GM23338 (cell line): Measurements from ENCODE around the gene SMARCA5. TPM values are rescaled to one million over a fixed set of nuclear protein-coding genes. Genes with fewer than 3 reads are reported as not detected.

Experiments used
- ATAC-seq: fragments of 200-7000 bp; cut with Tn5 transposase; 3 replicates; pipeline ENCODE4 v1.9.1; 2020
- DNase-seq: peaks from one replicate; pipeline ENCODE4 v3.0.0-alpha.2; 2015; ENCODE audit warnings: low spot score
- H2AFZ ChIP-seq: fragments of 200-600 bp; sonication (generic); 2 replicates; pipeline ENCODE4 v1.8.0; 2016; ENCODE audit warnings: antibody characterized with exemption, mild to moderate bottlenecking, moderate library complexity
- H3F3A ChIP-seq: fragments of 200-600 bp; sonication (generic); replicated peaks from 2 replicates; pipeline ENCODE4 v1.8.0; 2017; ENCODE audit warnings: antibody characterized with exemption, mixed run types, low read depth
- H3K27ac ChIP-seq: fragments of 200-600 bp; sonication (generic); 2 replicates; pipeline ENCODE4 v1.6.1; 2016; ENCODE audit warnings: low read depth
- H3K27me3 ChIP-seq: fragments of 200-600 bp; sonication (generic); 2 replicates; pipeline ENCODE4 v1.8.0; 2016; ENCODE audit warnings: mild to moderate bottlenecking, mixed run types, moderate library complexity; ENCODE audit not compliant: insufficient read depth
- H3K36me3 ChIP-seq: fragments of 200-600 bp; sonication (generic); 2 replicates; pipeline ENCODE4 v1.8.0; 2016; ENCODE audit warnings: mild to moderate bottlenecking; ENCODE audit not compliant: insufficient read depth
- H3K4me1 ChIP-seq: fragments of 200-600 bp; sonication (generic); 2 replicates; pipeline ENCODE4 v1.8.0; 2016; ENCODE audit warnings: mild to moderate bottlenecking, moderate library complexity; ENCODE audit not compliant: insufficient read depth
- H3K4me2 ChIP-seq: fragments of 200-600 bp; sonication (generic); 2 replicates; pipeline ENCODE4 v1.7.1; 2017; ENCODE audit warnings: mixed run types
- H3K4me3 ChIP-seq: fragments of 200-600 bp; sonication (generic); 2 replicates; pipeline ENCODE4 v1.6.1; 2016; ENCODE audit warnings: mixed run types
- H3K79me2 ChIP-seq: fragments of 200-600 bp; sonication (generic); replicated peaks from 2 replicates; pipeline ENCODE4 v1.8.0; 2017; ENCODE audit warnings: mild to moderate bottlenecking; ENCODE audit not compliant: insufficient read depth
- H3K9me2 ChIP-seq: fragments of 200-600 bp; sonication (generic); 2 replicates; pipeline ENCODE4 v1.8.0; 2017; ENCODE audit not compliant: insufficient read depth
- H4K20me1 ChIP-seq: fragments of 200-600 bp; sonication (generic); replicated peaks from 2 replicates; pipeline ENCODE4 v1.8.0; 2017; ENCODE audit warnings: mild to moderate bottlenecking; ENCODE audit not compliant: insufficient read depth
- H3K27ac Mint-ChIP-seq: 2 replicates; pipeline ENCODE4 v1.8.0; 2020; ENCODE audit warnings: inconsistent platforms, mild to moderate bottlenecking, moderate library complexity, mixed read lengths
- H3K27me3 Mint-ChIP-seq: 3 replicates; pipeline ENCODE4 v1.8.0; 2022; ENCODE audit warnings: low read depth, mild to moderate bottlenecking, moderate library complexity, mixed read lengths, inconsistent platforms; ENCODE audit not compliant: insufficient read depth, poor library complexity
- H3K36me3 Mint-ChIP-seq: 3 replicates; pipeline ENCODE4 v1.8.0; 2021; ENCODE audit warnings: low read depth, mild to moderate bottlenecking, inconsistent platforms, moderate library complexity, mixed read lengths
- H3K4me1 Mint-ChIP-seq: 3 replicates; pipeline ENCODE4 v1.8.0; 2020; ENCODE audit warnings: mild to moderate bottlenecking, inconsistent platforms, mixed read lengths
- H3K4me3 Mint-ChIP-seq: 3 replicates; pipeline ENCODE4 v1.8.0; 2021; ENCODE audit warnings: moderate library complexity, mild to moderate bottlenecking, inconsistent platforms, mixed read lengths
- H3K9me3 Mint-ChIP-seq: 3 replicates; pipeline ENCODE4 v1.8.0; 2020; ENCODE audit warnings: moderate library complexity, mild to moderate bottlenecking, inconsistent platforms, mixed read lengths
- EZH2 ChIP-seq: fragments of 200-600 bp; sonication (generic); IDR thresholded peaks from one replicate; pipeline ENCODE4 v1.8.0; 2017; ENCODE audit warnings: antibody characterized with exemption, mild to moderate bottlenecking, low read depth; ENCODE audit not compliant: unreplicated experiment
- JUNB ChIP-seq: IDR thresholded peaks from one replicate; pipeline ENCODE4 v1.6.1; 2016; ENCODE audit warnings: antibody characterized with exemption; ENCODE audit not compliant: unreplicated experiment
- NANOG ChIP-seq: IDR thresholded peaks from 2 replicates; pipeline ENCODE4 v1.6.1; 2016; ENCODE audit warnings: antibody characterized with exemption, borderline replicate concordance
- POLR2AphosphoS5 ChIP-seq: IDR thresholded peaks from 2 replicates; pipeline ENCODE4 v1.6.1; 2016; ENCODE audit warnings: antibody characterized with exemption, low read depth
- STAT1 ChIP-seq: IDR thresholded peaks from one replicate; pipeline ENCODE4 v1.6.1; 2016; ENCODE audit warnings: antibody characterized with exemption; ENCODE audit not compliant: unreplicated experiment
- ZNF114 ChIP-seq: fragments of 250-450 bp; sonication (Bioruptor Pico); IDR thresholded peaks from 2 replicates; pipeline ENCODE4 v1.5.0; 2020; ENCODE audit warnings: mild to moderate bottlenecking, moderate library complexity
- ZNF462 ChIP-seq: fragments of 250-450 bp; sonication (Bioruptor Pico); IDR thresholded peaks from 2 replicates; pipeline ENCODE4 v1.5.0; 2020; ENCODE audit warnings: mild to moderate bottlenecking, moderate library complexity
- polyA plus RNA-seq: library from polyadenylated mRNA; unstranded; fragments of >200 nt; fragmentation: Nextera tagmentation; extraction: Ambion mirVana; gene quantifications from 2 replicates; pipeline ENCODE4 v1.2.1, GENCODE V29; 2016
- total RNA-seq: library from RNA; depleted of rRNA; stranded (reverse); fragments of >200 nt; shearing (Covaris generic); gene quantifications from 2 replicates; pipeline ENCODE4 v1.2.3, GENCODE V29; 2014
- TF ChIP-seq, protein P1 (sequence below): IDR thresholded peaks from one replicate; pipeline ENCODE4 v1.6.1; 2018; ENCODE audit warnings: antibody characterized with exemption; ENCODE audit not compliant: unreplicated experiment

SMARCA5 gene
- total and polyA plus RNA-seq, 2 experiments from 2014 or later: 101 to 103 TPM

DNA sequence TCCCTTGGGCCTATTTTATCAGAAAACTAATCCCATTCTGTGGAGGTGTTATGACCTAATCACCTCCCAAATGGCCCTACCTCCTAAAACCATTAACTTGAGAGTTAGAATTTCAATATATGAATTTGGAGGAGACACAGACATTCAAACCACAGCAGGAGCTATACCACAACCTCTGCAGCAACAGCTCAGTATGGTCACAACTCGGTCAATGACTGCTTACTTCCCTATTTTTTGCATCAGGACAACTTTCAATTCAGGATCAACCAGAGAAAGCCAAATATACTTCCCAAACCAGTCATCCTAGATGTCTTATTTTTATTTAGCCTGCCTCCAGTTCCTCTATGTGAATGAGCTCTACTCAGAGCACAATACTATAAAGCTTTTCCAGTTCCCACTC, 11.3 kb upstream of the SMARCA5 start (continued):
- TF ChIP-seq ZNF462: no peak
- no peak for TF ChIP-seq NANOG
- TF ChIP-seq POLR2AphosphoS5: no peak
- no peak for TF ChIP-seq JUNB

DNA sequence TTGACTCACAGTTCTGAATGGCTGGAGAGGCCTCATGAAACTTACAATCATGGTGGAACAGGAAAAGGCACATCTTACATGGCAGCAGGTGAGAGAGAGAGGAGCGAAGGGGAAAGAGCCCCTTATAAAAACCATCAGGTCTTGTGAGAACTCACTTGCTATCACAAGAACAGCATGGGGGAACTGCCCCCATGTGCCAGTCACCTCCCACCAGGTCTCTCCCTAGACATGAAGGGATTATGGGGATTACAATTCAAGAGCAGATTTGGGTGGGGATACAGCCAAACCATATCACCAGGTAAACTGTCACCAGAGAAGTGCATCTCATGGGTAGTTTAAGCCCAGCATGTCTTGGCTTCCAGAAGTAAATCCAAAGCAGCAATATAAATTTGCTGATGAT, 7.5 kb upstream of the SMARCA5 start:
- no peaks in the 10 kb centered on the region for H3K4me1 ChIP-seq
- no peaks in the 10 kb centered on the region for H3K9me3 Mint-ChIP-seq
- TF ChIP-seq JUNB: no peak
- no peak for TF ChIP-seq ZNF114 (CRISPR knock-in tag)
- TF ChIP-seq EZH2: no peak
- no peak for TF ChIP-seq STAT1
- TF ChIP-seq, protein P1, sequence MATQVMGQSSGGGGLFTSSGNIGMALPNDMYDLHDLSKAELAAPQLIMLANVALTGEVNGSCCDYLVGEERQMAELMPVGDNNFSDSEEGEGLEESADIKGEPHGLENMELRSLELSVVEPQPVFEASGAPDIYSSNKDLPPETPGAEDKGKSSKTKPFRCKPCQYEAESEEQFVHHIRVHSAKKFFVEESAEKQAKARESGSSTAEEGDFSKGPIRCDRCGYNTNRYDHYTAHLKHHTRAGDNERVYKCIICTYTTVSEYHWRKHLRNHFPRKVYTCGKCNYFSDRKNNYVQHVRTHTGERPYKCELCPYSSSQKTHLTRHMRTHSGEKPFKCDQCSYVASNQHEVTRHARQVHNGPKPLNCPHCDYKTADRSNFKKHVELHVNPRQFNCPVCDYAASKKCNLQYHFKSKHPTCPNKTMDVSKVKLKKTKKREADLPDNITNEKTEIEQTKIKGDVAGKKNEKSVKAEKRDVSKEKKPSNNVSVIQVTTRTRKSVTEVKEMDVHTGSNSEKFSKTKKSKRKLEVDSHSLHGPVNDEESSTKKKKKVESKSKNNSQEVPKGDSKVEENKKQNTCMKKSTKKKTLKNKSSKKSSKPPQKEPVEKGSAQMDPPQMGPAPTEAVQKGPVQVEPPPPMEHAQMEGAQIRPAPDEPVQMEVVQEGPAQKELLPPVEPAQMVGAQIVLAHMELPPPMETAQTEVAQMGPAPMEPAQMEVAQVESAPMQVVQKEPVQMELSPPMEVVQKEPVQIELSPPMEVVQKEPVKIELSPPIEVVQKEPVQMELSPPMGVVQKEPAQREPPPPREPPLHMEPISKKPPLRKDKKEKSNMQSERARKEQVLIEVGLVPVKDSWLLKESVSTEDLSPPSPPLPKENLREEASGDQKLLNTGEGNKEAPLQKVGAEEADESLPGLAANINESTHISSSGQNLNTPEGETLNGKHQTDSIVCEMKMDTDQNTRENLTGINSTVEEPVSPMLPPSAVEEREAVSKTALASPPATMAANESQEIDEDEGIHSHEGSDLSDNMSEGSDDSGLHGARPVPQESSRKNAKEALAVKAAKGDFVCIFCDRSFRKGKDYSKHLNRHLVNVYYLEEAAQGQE: no peak

More for the DNA sequence above, 7.5 kb upstream of the SMARCA5 start:
- Histone ChIP-seq H3F3A (no peaks in the 10 kb centered on the region), H3K4me2 (no peak overlapping the region), H3K36me3 (no peaks in the 10 kb centered on the region), H2AFZ (peak overlapping the region; percentile 40; the same call in 1 of the 2 replicates), H3K27me3 (no peaks in the 10 kb centered on the region), H3K4me3 (no peak overlapping the region), H3K27ac (no peak overlapping the region), H3K79me2 (no peaks in the 10 kb centered on the region), H4K20me1 (no peaks in the 10 kb centered on the region), H3K9me2 (no peaks in the 10 kb centered on the region)
- Mint-ChIP-seq H3K4me1 (no peaks in the 10 kb centered on the region), H3K36me3 (no peaks in the 10 kb centered on the region), H3K27me3 (no peaks in the 10 kb centered on the region), H3K27ac (no peak overlapping the region), H3K4me3 (no peak overlapping the region)
- ATAC-seq (no peak), DNase-seq (no peak)
